PFSK-1 (cell line): ENCODE measurements around the gene RSAD1.

Experiments used
- FOXP2 ChIP-seq: optimal IDR thresholded peaks from 2 replicates; pipeline ENCODE3; 2011; ENCODE audit warnings: borderline replicate concordance, control low read depth, inconsistent platforms; ENCODE audit not compliant: insufficient read depth; ENCODE audit errors: extremely low read length, extremely low read depth
- POLR2AphosphoS5 ChIP-seq: IDR thresholded peaks from 2 replicates; pipeline ENCODE4 v1.6.1; 2012; ENCODE audit warnings: low read depth, mild to moderate bottlenecking, control low read depth, low read length, moderate library complexity
- SIN3A ChIP-seq: IDR thresholded peaks from 2 replicates; pipeline ENCODE4 v1.6.1; 2012; ENCODE audit warnings: mild to moderate bottlenecking, low read length, moderate library complexity, borderline replicate concordance; ENCODE audit not compliant: insufficient read depth
- TAF1 ChIP-seq: IDR thresholded peaks from 2 replicates; pipeline ENCODE4 v1.6.1; 2012; ENCODE audit warnings: low read length, control low read depth, borderline replicate concordance; ENCODE audit not compliant: insufficient read depth
- TF ChIP-seq, protein P1 (sequence below), 2 experiments: IDR thresholded peaks; 2 replicates each; pipeline versions ENCODE4 v1.6.1 to v1.8.0; 2011 to 2012; ENCODE audit warnings: low read depth in 2 of 2, low read length in 2 of 2, control low read depth in 1 of 2, inconsistent platforms in 1 of 2, mild to moderate bottlenecking in 1 of 2, moderate library complexity in 1 of 2; ENCODE audit not compliant: insufficient read depth in 1 of 2

DNA sequence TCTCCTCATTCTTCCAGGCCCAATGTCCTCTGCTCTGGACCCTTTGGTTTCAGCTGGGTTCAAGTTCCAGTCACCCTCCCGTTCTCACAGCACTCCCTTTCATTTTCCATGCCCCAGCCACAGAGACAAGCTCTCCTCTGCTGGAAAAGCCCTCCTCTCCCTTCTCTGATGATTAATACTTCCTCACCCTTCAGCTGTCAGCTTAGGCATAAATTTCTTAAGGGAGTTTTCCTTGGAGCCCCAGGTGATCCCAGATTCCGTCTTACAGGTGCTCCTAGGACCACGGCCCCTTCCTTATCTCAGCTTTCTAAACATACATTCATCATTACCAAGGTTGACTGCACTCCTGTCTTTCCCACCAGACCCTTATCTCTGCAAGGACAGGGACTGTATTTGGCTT, 20.4 kb upstream of the RSAD1 start:
- no peak for TF ChIP-seq POLR2AphosphoS5
- TF ChIP-seq SIN3A: no peak
- no peak for TF ChIP-seq TAF1
- TF ChIP-seq, protein P1, sequence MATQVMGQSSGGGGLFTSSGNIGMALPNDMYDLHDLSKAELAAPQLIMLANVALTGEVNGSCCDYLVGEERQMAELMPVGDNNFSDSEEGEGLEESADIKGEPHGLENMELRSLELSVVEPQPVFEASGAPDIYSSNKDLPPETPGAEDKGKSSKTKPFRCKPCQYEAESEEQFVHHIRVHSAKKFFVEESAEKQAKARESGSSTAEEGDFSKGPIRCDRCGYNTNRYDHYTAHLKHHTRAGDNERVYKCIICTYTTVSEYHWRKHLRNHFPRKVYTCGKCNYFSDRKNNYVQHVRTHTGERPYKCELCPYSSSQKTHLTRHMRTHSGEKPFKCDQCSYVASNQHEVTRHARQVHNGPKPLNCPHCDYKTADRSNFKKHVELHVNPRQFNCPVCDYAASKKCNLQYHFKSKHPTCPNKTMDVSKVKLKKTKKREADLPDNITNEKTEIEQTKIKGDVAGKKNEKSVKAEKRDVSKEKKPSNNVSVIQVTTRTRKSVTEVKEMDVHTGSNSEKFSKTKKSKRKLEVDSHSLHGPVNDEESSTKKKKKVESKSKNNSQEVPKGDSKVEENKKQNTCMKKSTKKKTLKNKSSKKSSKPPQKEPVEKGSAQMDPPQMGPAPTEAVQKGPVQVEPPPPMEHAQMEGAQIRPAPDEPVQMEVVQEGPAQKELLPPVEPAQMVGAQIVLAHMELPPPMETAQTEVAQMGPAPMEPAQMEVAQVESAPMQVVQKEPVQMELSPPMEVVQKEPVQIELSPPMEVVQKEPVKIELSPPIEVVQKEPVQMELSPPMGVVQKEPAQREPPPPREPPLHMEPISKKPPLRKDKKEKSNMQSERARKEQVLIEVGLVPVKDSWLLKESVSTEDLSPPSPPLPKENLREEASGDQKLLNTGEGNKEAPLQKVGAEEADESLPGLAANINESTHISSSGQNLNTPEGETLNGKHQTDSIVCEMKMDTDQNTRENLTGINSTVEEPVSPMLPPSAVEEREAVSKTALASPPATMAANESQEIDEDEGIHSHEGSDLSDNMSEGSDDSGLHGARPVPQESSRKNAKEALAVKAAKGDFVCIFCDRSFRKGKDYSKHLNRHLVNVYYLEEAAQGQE (IDR thresholded peaks at IDR 0.05; ENCODE audit: insufficient read depth in 1 of 2, low read depth in 2 of 2, low read length in 2 of 2): no peak
- no peak for TF ChIP-seq FOXP2
